EH (cell line): ENCODE data around the gene VSTM4.

Experiments
- DNase-seq: peaks from one replicate; pipeline ENCODE4 v3.0.0-alpha.2; 2015; ENCODE audit warnings: low read depth

VSTM4 gene

GRCh38 chr10:49040601-49041000 is 74.7 kb downstream of the VSTM4 start:
- DNase-seq: no peak

GRCh38 chr10:49039409-49039808 is 75.9 kb downstream of the VSTM4 start:
- no peak for DNase-seq

GRCh38 chr10:49038711-49039110 is 76.6 kb downstream of the VSTM4 start:
- no peak for DNase-seq

GRCh38 chr10:49037187-49037586 is 78.1 kb downstream of the VSTM4 start:
- peak; percentile 68 for DNase-seq

- no peak for DNase-seq
Measured at GRCh38 chr10:49036638-49037037, 78.7 kb downstream of the VSTM4 start.

GRCh38 chr10:49035920-49036319 is 79.4 kb downstream of the VSTM4 start:
- DNase-seq: no peak

GRCh38 chr10:49034925-49035324 is 80.4 kb downstream of the VSTM4 start:
- DNase-seq: no peak

- no peak for DNase-seq
Measured at GRCh38 chr10:49033939-49034338, 81.4 kb downstream of the VSTM4 start.

GRCh38 chr10:49029666-49030065 is 85.7 kb downstream of the VSTM4 start:
- DNase-seq: no peak

- no peak for DNase-seq
Measured at GRCh38 chr10:49028639-49029038, 86.7 kb downstream of the VSTM4 start.

GRCh38 chr10:49025347-49025983 is 89.9 kb downstream of the VSTM4 start:
- DNase-seq: no peak

- DNase-seq: no peak
Measured at GRCh38 chr10:49024484-49024883, 90.8 kb downstream of the VSTM4 start.

- peak; percentile 21 for DNase-seq
Measured at GRCh38 chr10:49023752-49024151, 91.6 kb downstream of the VSTM4 start.

- no peak for DNase-seq
Measured at GRCh38 chr10:49023071-49023470, 92.3 kb downstream of the VSTM4 start.

- DNase-seq: no peak
Measured at GRCh38 chr10:49021685-49022084, 93.6 kb downstream of the VSTM4 start.

- DNase-seq: no peak
Measured at GRCh38 chr10:49015700-49016099, 99.6 kb downstream of the VSTM4 start.

- DNase-seq: no peak
Measured at GRCh38 chr10:49012603-49013002, 102.7 kb downstream of the VSTM4 start.

- no peak for DNase-seq
Measured at GRCh38 chr10:49011756-49012155, 103.6 kb downstream of the VSTM4 start.

- DNase-seq: no peak
Measured at GRCh38 chr10:49010865-49011264, 104.5 kb downstream of the VSTM4 start.

- DNase-seq: no peak
Measured at GRCh38 chr10:49010295-49010694, 105.0 kb downstream of the VSTM4 start.

GRCh38 chr10:49009199-49009979 is 105.9 kb downstream of the VSTM4 start:
- peak; percentile 19 for DNase-seq

- no peak for DNase-seq
Measured at GRCh38 chr10:49008505-49009198, 106.7 kb downstream of the VSTM4 start.

GRCh38 chr10:49008091-49008490 is 107.2 kb downstream of the VSTM4 start:
- DNase-seq: no peak
